Liver (tissue), 9 donors: Measurements from ENCODE around the gene TEKTIP1. TPM values are rescaled to one million over a fixed set of nuclear protein-coding genes. Genes with fewer than 3 reads are reported as not detected.

ENCODE experiments used
- DNase-seq: peaks from one replicate; pipeline ENCODE4 v3.0.0-alpha.2; 2017; ENCODE audit warnings: low spot score
- H3K27ac ChIP-seq, 2 donors: one replicate each; pipeline ENCODE4 v1.7.0; 2013; ENCODE audit warnings: inconsistent platforms in 2 of 2, low read length in 2 of 2, control low read depth in 1 of 2, low read depth in 1 of 2, mild to moderate bottlenecking in 1 of 2
- H3K27me3 ChIP-seq, 4 donors: one replicate each; pipeline versions ENCODE4 v1.6.1 to v1.7.0; 2013; ENCODE audit warnings: low read length in 3 of 4, inconsistent platforms in 1 of 4, mild to moderate bottlenecking in 1 of 4, moderate library complexity in 1 of 4; ENCODE audit not compliant: control insufficient read depth in 4 of 4, insufficient read depth in 4 of 4
- H3K36me3 ChIP-seq, 4 donors: one replicate each; pipeline versions ENCODE4 v1.6.1 to v1.7.0; 2013; ENCODE audit warnings: low read length in 3 of 4, mild to moderate bottlenecking in 3 of 4, low read depth in 1 of 4, moderate library complexity in 1 of 4; ENCODE audit not compliant: control insufficient read depth in 4 of 4, insufficient read depth in 3 of 4
- H3K4me1 ChIP-seq, 4 donors: one replicate each; pipeline versions ENCODE4 v1.6.1 to v1.7.0; 2013; ENCODE audit warnings: low read length in 3 of 4, mild to moderate bottlenecking in 3 of 4, moderate library complexity in 1 of 4; ENCODE audit not compliant: control insufficient read depth in 4 of 4, insufficient read depth in 4 of 4
- H3K4me3 ChIP-seq, 3 donors: one replicate each; pipeline versions ENCODE4 v1.6.1 to v1.7.0; 2013; ENCODE audit warnings: low read length in 3 of 3, control low read depth in 1 of 3, low read depth in 1 of 3, mild to moderate bottlenecking in 1 of 3
- H3K9ac ChIP-seq, 2 donors: one replicate each; pipeline ENCODE4 v1.7.0; 2013; ENCODE audit warnings: low read length in 2 of 2, mild to moderate bottlenecking in 2 of 2, moderate library complexity in 2 of 2, control low read depth in 1 of 2, low read depth in 1 of 2
- H3K9me3 ChIP-seq, 4 donors: one replicate each; pipeline versions ENCODE4 v1.6.1 to v1.7.0; 2013; ENCODE audit warnings: low read length in 3 of 4; ENCODE audit not compliant: control insufficient read depth in 4 of 4
- ATF3 ChIP-seq: IDR thresholded peaks from 2 replicates; pipeline ENCODE4 v1.6.1; 2016; ENCODE audit warnings: antibody characterized with exemption
- CTCF ChIP-seq: fragments of 150-350 bp; IDR thresholded peaks from 2 replicates; pipeline ENCODE4 v1.5.1; 2017; ENCODE audit warnings: improper control_type of control experiment, low read depth, low read length; ENCODE audit not compliant: missing input control
- FOXA1 ChIP-seq: IDR thresholded peaks from 2 replicates; pipeline ENCODE4 v1.6.1; 2016; ENCODE audit warnings: antibody characterized with exemption
- FOXA2 ChIP-seq: IDR thresholded peaks from 2 replicates; pipeline ENCODE4 v1.6.1; 2016; ENCODE audit warnings: antibody characterized with exemption
- GABPA ChIP-seq, 2 donors: IDR thresholded peaks in 1 of 2; conservative IDR thresholded peaks in 1 of 2; 2 replicates each; pipeline ENCODE4 v1.6.1; 2016; ENCODE audit warnings: antibody characterized with exemption in 2 of 2, mild to moderate bottlenecking in 1 of 2, moderate library complexity in 1 of 2
- HNF4A ChIP-seq, 2 donors: conservative IDR thresholded peaks; 2 replicates each; pipeline ENCODE4 v1.6.1; 2016; ENCODE audit warnings: antibody characterized with exemption in 2 of 2, mild to moderate bottlenecking in 2 of 2
- JUND ChIP-seq, 2 donors: IDR thresholded peaks; 2 replicates each; pipeline ENCODE4 v1.6.1; 2016; ENCODE audit warnings: antibody characterized with exemption in 2 of 2
- MAX ChIP-seq: IDR thresholded peaks from 2 replicates; pipeline ENCODE4 v1.6.1; 2016; ENCODE audit warnings: antibody characterized with exemption
- NR2F2 ChIP-seq: IDR thresholded peaks from 2 replicates; pipeline ENCODE4 v1.6.1; 2016; ENCODE audit warnings: antibody characterized with exemption
- REST ChIP-seq: IDR thresholded peaks from 2 replicates; pipeline ENCODE4 v1.6.1; 2016; ENCODE audit warnings: antibody characterized with exemption, mild to moderate bottlenecking
- RXRA ChIP-seq, 2 donors: IDR thresholded peaks; 2 replicates each; pipeline ENCODE4 v1.6.1; 2017 to 2018; ENCODE audit warnings: antibody characterized with exemption in 2 of 2, mild to moderate bottlenecking in 1 of 2
- SP1 ChIP-seq: IDR thresholded peaks from 2 replicates; pipeline ENCODE4 v1.6.1; 2018; ENCODE audit warnings: antibody characterized with exemption, mild to moderate bottlenecking
- TAF1 ChIP-seq: conservative IDR thresholded peaks from 2 replicates; pipeline ENCODE4 v1.6.1; 2016; ENCODE audit warnings: antibody characterized with exemption, mild to moderate bottlenecking
- YY1 ChIP-seq: IDR thresholded peaks from 2 replicates; pipeline ENCODE4 v1.6.1; 2016; ENCODE audit warnings: antibody characterized with exemption, mild to moderate bottlenecking
- WGBS: extraction: QIAGEN DNeasy Blood & Tissue Kit; methylation state at CpG from one replicate; pipeline ENCODE4 v1.1.7; 2013; 5-methylcytosine and 5-hydroxymethylcytosine counted together
- polyA plus RNA-seq, 2 donors: library from polyadenylated mRNA; stranded (reverse) in 1 of 2; unstranded in 1 of 2; fragments of 200-250 nt in 1 of 2; fragments of >200 nt in 1 of 2; fragmentation: Nextera tagmentation in 1 of 2; extraction: Ambion mirVana in 1 of 2; gene quantifications; one replicate each; pipeline versions ENCODE4 v1.2.1 to v1.2.3, GENCODE V29; 2013 to 2015
- total RNA-seq, 2 donors: library from RNA; depleted of rRNA; stranded (reverse); fragments of >200 nt; gene quantifications; one replicate each; pipeline ENCODE4 v1.2.3, GENCODE V29; 2014
- TF ChIP-seq, protein P1 (sequence below): IDR thresholded peaks from 2 replicates; pipeline ENCODE4 v1.6.1; 2016; ENCODE audit warnings: antibody characterized with exemption
- donor health status: healthy.
- donor health status: healthy.
- donor health status: healthy.
- donor health status: healthy.
- donor health status: healthy.

Gene TEKTIP1
- total and polyA plus RNA-seq, 4 donors, result 0.17 TPM; not detected in 3

- no peak overlapping the region for H3K4me3 ChIP-seq
- TF ChIP-seq RXRA (IDR thresholded peaks at IDR 0.05) (peak; percentile 27 to 43), HNF4A (conservative IDR thresholded peaks at IDR 0.05) (peak; percentile 32 to 45), ATF3 (no peak), MAX (no peak), REST (peak; percentile 24), JUND (IDR thresholded peaks at IDR 0.05) (peak in 1 of 2 donors; percentile 13), SP1 (no peak), NR2F2 (no peak), GABPA (IDR thresholded peaks at IDR 0.05 in 1 of 2, conservative IDR thresholded peaks at IDR 0.05 in 1 of 2) (peak; percentile 66 to 69), FOXA2 (no peak), TAF1 (no peak)
- TF ChIP-seq, protein P1, sequence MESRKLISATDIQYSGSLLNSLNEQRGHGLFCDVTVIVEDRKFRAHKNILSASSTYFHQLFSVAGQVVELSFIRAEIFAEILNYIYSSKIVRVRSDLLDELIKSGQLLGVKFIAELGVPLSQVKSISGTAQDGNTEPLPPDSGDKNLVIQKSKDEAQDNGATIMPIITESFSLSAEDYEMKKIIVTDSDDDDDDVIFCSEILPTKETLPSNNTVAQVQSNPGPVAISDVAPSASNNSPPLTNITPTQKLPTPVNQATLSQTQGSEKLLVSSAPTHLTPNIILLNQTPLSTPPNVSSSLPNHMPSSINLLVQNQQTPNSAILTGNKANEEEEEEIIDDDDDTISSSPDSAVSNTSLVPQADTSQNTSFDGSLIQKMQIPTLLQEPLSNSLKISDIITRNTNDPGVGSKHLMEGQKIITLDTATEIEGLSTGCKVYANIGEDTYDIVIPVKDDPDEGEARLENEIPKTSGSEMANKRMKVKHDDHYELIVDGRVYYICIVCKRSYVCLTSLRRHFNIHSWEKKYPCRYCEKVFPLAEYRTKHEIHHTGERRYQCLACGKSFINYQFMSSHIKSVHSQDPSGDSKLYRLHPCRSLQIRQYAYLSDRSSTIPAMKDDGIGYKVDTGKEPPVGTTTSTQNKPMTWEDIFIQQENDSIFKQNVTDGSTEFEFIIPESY, result no peak
- H3K4me1 ChIP-seq, result peaks cover 9 to 44% (median 25%) of the 10 kb centered on the region in 4 donors
- H3K9me3 ChIP-seq, result no peaks in the 10 kb centered on the region
- no peak for DNase-seq
- WGBS, result 58% methylated on average over 21 of the region's 21 CpGs
- no peaks in the 10 kb centered on the region for H3K27me3 ChIP-seq
- peak overlapping the region in 1 of 2 donors; percentile 38 for H3K9ac ChIP-seq
- H3K27ac ChIP-seq, result peak overlapping the region; percentile 32 to 55
- H3K36me3 ChIP-seq, result peaks cover 0 to 6% (median 1%) of the 10 kb centered on the region in 4 donors
These were observed 15.5 kb downstream of the TEKTIP1 start for GRCh38 chr19:3554254-3555083.

- Histone ChIP-seq H3K4me3 (peak overlapping the region in 2 of 3 donors; percentile 23 to 96), H3K9me3 (no peaks in the 10 kb centered on the region), H3K27me3 (no peaks in the 10 kb centered on the region), H3K36me3 (peaks cover 0 to 2% (median under 1%) of the 10 kb centered on the region in 4 donors), H3K27ac (no peak overlapping the region), H3K9ac (no peak overlapping the region), H3K4me1 (peaks cover 9 to 44% (median 25%) of the 10 kb centered on the region in 4 donors)
- WGBS, result 85% methylated on average over 15 of the region's 15 CpGs
- DNase-seq, result no peak
- TF ChIP-seq SP1 (no peak), YY1 (no peak), GABPA (IDR thresholded peaks at IDR 0.05 in 1 of 2, conservative IDR thresholded peaks at IDR 0.05 in 1 of 2) (no peak), FOXA1 (no peak), CTCF (no peak), REST (no peak), TAF1 (no peak)
- TF ChIP-seq, protein P1, result no peak
These were observed 16.9 kb downstream of the TEKTIP1 start for GRCh38 chr19:3555653-3556422.
